Measurements from ENCODE around the gene CYB5R2.
"Not testable (repeated sequence)": the region's sequence is repeated elsewhere in the genome, so short reads cannot be mapped to it uniquely, and the experiment has no call there.

CYB5R2 gene

DNA sequence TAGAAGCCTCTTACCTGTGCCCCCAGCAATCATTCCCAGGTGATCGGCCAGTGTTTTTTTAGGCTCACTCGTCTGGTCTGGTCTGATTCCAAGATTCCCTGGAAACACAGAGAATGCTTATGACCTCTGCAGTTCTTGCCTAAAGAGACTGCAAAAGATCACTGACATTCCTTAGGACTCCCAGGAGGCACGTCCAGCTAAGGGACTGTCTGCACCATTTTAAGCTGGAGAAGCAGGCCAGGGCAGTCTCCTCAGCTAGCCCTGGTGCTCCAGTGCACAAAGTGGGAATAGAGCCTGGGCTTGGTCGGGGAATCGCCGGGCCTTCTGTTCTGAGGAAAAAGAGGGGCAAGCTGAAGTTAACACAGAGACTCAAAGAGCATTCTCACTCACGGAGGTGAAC is 4.8 kb downstream of the CYB5R2 start:
- ATAC-seq = no peak

DNA sequence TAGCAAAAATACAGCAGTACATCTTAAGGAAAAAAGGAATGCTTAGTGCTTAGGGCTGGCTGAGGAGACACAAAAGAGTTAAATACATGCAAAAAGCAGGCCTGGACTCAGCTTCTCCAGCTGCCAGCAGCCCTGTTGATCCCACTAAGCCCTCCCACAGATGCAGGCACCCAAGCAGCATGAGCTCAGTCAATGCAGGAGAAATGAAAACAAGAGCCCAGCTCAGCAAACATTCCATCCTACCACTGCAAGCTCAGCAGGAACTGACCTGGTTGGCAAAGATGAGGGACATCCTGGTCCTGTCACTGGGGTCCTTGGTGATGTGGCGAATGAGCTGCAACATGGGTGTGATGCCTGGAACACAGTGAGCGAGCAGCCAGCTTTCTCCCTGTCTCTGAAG is 5.8 kb downstream of the CYB5R2 start:
- ATAC-seq = no peak

- ATAC-seq = no peak
These were observed 6.9 kb downstream of the CYB5R2 start for GRCh38 chr11:7666292-7666866.

GRCh38 chr11:7665473-7666291 is 7.6 kb downstream of the CYB5R2 start:
- ATAC-seq = peak; percentile 79 to 86

DNA sequence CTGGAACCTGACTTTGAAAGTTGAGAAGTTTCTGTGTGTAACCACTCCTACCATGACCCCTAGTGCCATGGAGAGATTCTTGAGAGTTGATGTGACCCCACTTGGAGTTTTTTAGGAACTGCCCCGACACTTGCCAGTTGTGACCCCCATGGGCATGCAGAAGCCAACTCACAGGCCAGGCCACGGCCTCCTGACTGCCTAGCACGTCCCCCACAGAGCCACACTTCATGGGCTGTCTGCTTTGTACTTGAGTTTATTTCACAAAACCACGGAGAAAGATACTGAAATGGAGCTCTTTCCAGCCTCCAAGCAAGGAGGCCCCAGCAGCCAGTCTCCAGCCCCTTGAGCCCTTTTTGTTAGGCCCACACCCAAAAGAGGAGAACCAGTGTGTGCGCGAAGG is 8.4 kb downstream of the CYB5R2 start:
- no peak for ATAC-seq

DNA sequence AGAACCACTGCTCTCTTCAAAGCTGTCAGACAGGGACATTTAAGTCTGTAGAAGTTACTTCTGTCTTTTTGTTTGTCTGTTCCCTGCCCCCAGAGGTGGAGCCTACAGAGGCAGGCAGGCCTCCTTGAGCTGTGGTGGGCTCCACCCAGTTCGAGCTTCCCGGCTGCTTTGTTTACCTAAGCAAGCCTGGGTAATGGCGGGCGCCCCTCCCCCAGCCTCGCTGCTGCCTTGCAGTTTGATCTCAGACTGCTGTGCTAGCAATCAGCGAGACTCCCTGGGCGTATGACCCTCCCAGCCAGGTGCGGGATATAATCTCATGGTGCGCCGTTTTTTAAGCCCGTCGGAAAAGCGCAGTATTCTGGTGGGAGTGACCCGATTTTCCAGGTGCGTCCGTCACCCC is 9.8 kb downstream of the CYB5R2 start:
- ATAC-seq = not testable (repeated sequence)

- no peak for ATAC-seq
These were observed 15.8 kb downstream of the CYB5R2 start for GRCh38 chr11:7657306-7658025.

DNA sequence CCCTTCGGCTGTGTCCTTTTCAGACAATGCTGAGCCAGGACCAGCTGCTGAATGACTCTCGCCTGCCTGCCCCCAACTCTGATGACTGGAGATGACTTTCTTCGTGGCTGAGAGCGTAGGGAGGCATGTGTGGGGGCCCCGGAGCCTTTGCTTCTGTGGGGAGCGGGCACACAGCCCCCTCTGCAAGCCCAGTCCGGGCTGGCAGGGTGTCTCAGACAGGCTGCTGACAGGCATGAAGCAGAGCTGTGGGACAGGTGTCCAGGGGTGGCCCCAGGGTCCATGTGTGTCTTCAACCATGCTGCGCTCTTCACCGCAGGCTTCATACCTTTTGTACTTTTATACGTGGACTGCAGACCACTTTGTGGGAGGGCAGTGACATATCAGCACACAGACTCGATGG is 16.6 kb downstream of the CYB5R2 start:
- ATAC-seq = no peak

- ATAC-seq = no peak
These were observed 17.8 kb downstream of the CYB5R2 start for GRCh38 chr11:7655253-7656217.

DNA sequence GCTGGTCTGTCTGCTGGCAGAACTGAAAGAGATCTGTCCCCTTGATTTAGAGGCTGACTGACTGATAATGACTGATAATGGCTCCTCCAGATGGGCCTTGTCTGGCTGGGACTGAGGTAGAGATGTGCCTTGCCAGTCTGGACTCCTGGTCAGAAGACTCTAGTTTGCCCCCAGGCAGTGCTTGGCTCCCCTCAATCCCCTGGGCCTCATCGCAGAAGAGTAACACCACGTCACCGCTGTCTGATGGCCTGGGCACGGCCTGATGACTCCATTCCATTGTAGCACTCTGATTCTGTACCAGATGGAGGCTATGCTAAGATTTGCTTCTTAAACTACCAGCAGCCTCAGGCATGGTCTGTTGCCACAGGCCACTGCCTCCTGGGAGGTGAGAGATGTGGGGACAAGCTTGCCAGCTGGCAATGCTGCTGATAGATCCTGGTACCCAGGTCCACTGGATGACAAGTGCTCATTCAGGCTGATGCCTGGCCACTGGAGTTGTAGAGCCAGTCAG is 19.1 kb downstream of the CYB5R2 start:
- ATAC-seq = no peak

DNA sequence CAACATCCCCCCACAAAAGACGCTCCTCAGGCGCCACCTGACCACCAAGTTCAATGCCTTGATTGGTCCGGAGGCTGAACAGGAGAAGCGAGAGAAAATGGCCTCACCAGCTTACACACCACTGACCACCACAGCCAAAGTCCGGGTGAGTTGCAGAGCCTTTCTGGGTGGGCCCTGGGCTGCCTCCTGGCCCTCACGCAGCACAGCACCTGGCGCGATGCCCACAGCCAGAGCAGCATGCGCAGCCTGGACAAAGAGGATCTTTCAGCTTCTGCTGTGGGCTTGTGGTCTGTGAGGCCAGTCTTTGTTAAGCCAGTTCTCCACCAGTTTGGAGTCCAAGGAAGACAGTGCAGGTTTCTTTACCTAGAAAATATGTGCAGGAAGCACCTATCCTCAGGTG is 21.6 kb downstream of the CYB5R2 start:
- ATAC-seq = no peak

DNA sequence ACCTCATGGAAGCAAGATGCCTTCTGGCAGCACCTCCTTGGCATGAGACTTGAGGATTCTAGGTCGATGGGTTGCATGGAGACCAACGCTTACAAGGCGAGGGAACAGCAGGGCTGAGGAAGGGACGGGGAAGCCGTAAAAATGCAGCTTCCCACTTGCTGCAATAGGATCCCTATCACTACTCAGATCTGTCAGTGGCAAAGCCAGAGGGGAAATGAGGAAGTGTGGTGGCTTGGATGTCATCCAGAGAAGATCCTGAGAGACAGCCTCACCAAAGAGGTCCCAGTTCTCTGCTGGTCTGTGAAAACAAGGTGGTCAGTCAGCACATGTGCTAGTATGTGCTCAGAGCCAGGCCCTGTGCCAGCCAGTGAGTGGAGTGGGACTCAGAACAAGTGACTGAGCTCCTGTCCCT is 22.2 kb downstream of the CYB5R2 start:
- no peak for ATAC-seq

DNA sequence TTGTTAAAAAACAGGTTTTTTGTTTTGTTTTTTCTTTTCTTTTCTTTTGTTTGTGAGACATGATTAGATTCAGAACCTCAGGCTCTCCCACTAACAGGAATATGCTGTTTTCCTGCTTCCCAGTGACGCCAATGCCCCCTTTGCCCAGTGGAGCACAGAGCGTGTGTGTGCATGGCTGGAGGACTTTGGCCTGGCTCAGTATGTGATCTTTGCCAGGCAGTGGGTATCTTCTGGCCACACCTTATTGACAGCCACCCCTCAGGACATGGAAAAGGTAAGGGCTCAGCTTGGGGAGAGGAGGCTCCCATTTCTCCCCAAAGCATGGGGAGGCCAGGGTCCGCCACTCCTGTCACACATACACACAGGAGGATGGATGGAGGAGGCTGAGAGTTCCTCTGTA is 25.0 kb downstream of the CYB5R2 start:
- no peak for ATAC-seq

- ATAC-seq = no peak
These were observed 26.4 kb downstream of the CYB5R2 start for GRCh38 chr11:7646866-7647265.

GRCh38 chr11:7645206-7645605 is 28.1 kb downstream of the CYB5R2 start:
- no peak for ATAC-seq

GRCh38 chr11:7643314-7643713 is 30.0 kb downstream of the CYB5R2 start:
- no peak for ATAC-seq

DNA sequence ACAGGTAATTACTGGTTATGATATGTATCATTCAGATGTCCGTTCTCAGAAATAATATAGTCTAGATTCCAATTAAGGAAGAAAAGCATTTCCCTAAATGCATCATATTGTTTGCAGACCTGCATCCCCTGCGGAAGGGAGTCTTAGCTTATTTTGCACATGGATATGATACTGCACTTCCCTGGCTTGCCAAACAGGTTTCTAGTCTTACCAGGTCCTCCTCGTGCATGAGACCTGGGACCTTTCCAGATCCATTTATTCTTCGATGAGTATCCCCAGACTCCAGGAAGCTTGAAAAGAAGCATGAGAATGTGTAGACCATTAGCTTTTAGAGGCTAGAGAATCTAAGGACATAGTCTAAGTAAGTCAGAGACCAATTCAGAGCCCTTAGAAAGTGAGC is 30.6 kb downstream of the CYB5R2 start:
- ATAC-seq = no peak

- no peak for ATAC-seq
These were observed 32.5 kb downstream of the CYB5R2 start for GRCh38 chr11:7640816-7641215.

- ATAC-seq = no peak
These were observed 33.7 kb downstream of the CYB5R2 start for GRCh38 chr11:7639643-7640025.

DNA sequence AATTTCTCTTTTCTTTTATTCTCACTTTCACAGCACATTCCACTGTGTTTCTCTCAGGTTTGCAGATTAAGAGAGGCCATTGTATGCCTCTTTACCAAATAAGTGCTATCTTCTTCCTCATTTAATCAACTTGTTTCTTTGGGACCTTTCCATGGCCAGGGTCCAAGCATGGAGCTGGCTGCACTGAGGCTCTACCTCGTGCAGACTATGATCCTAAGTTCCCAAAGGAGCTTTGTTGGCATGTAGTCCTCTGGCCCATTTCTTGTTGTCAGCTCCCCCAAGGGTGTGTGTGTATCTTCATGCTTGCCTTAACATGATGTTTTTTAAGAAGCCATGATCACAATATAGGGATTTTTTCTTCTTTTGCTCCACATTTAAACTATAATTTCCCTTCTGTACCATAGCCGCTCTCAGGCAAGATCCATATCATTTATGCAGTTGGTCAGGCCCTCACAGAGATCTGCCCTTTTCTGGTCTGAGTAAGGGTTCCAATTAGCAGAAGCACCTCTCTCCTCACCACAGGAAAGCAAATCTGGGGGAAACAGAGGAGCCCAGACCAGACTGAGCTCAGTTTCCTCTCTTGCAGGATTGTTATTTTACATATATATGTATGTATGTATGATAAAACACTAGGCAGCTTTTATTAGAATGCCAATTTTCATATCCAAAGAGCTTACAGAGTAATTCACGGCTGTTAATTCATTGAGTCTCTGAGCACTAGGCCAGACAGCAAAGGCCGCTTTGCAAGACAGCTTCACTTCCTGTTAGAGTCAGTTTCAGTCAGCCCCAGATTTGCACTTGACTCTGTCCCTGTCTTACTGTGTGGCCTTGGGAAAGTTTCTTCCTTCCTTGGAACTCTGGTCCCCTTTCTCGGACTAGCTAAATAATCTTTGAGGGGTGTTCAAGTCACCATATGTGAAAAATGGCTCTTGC is 34.3 kb downstream of the CYB5R2 start:
- ATAC-seq = no peak

- no peak for ATAC-seq
These were observed 35.7 kb downstream of the CYB5R2 start for GRCh38 chr11:7637447-7638157.
